HEK293 (cell line): Measurements from ENCODE around the gene POLN.

Experiments used
- CTCF ChIA-PET: fragments of 350-600 bp; formaldehyde crosslinking; extraction: SDS; loops from one replicate; lab custom pipeline; 2021; ENCODE audit warnings: antibody characterized with exemption; lab: Yijun Ruan, JAX
- POLR2A ChIA-PET: fragments of 300-600 bp; formaldehyde crosslinking; extraction: SDS; loops from one replicate; lab custom pipeline; 2020; ENCODE audit warnings: antibody characterized with exemption, inconsistent platforms; lab: Yijun Ruan, JAX
- H3K27ac ChIP-seq: fragments of 200-500 bp; sonication (Bioruptor generic); 2 replicates; pipeline ENCODE4 v1.5.1; 2014; ENCODE audit warnings: low read depth, low read length, control low read depth, inconsistent platforms; ENCODE audit errors: extremely low read depth
- H3K36me3 ChIP-seq, 2 experiments: fragments of 200-500 bp in 1 of 2; sonication (Bioruptor generic) in 1 of 2; 1 replicate in 1 of 2; 2 replicates in 1 of 2; pipeline ENCODE4 v1.5.1; 2014 to 2017; ENCODE audit warnings: inconsistent platforms in 2 of 2, low read length in 2 of 2; ENCODE audit not compliant: control insufficient read depth in 2 of 2, insufficient read depth in 1 of 2
- H3K4me1 ChIP-seq: fragments of 200-500 bp; sonication (Bioruptor generic); 2 replicates; pipeline ENCODE4 v1.5.1; 2014; ENCODE audit warnings: mild to moderate bottlenecking, low read length, inconsistent platforms; ENCODE audit not compliant: control insufficient read depth, insufficient read depth
- H3K4me3 ChIP-seq: 2 replicates; pipeline ENCODE4 v1.5.1; 2011; ENCODE audit warnings: low read depth, mild to moderate bottlenecking, control low read depth, low read length, moderate library complexity
- H3K9me3 ChIP-seq: fragments of 200-500 bp; sonication (Bioruptor generic); 2 replicates; pipeline ENCODE4 v1.5.1; 2014; ENCODE audit warnings: low read depth, low read length, inconsistent platforms; ENCODE audit not compliant: control insufficient read depth, insufficient read depth
- SALL2 ChIP-seq: fragments of 450-650 bp; formaldehyde crosslinking; IDR thresholded peaks from 2 replicates; pipeline ENCODE4 v1.5.0; 2017; ENCODE audit warnings: missing biosample characterization, mild to moderate bottlenecking, missing genetic modification characterization, borderline replicate concordance
- ZNF157 ChIP-seq: fragments of 450-650 bp; formaldehyde crosslinking; IDR thresholded peaks from 2 replicates; pipeline ENCODE4 v1.5.1; 2016; ENCODE audit warnings: missing biosample characterization, missing genetic modification characterization
- ZNF16 ChIP-seq: fragments of 450-650 bp; formaldehyde crosslinking; IDR thresholded peaks from 2 replicates; pipeline ENCODE4 v1.5.1; 2016; ENCODE audit warnings: low read depth, missing biosample characterization, missing genetic modification characterization
- ZNF184 ChIP-seq: fragments of 450-650 bp; IDR thresholded peaks from 2 replicates; pipeline ENCODE4 v1.5.1; 2018; ENCODE audit warnings: missing biosample characterization, mild to moderate bottlenecking, missing genetic modification characterization
- ZNF239 ChIP-seq: fragments of 450-650 bp; formaldehyde crosslinking; IDR thresholded peaks from 2 replicates; pipeline ENCODE4 v1.5.1; 2016; ENCODE audit warnings: missing biosample characterization, missing genetic modification characterization
- ZNF266 ChIP-seq: fragments of 450-650 bp; formaldehyde crosslinking; IDR thresholded peaks from 2 replicates; pipeline ENCODE4 v1.5.1; 2016; ENCODE audit warnings: missing biosample characterization, missing genetic modification characterization, low read depth
- ZNF274 ChIP-seq, 2 experiments: fragments of 200-500 bp in 1 of 2; fragments of 450-650 bp in 1 of 2; sonication (Bioruptor generic) in 1 of 2; formaldehyde crosslinking in 1 of 2; IDR thresholded peaks; 2 replicates each; pipeline versions ENCODE4 v1.5.1 to v1.6.1; 2014 to 2016; ENCODE audit warnings: borderline replicate concordance in 1 of 2, inconsistent platforms in 1 of 2, low read length in 1 of 2, missing biosample characterization in 1 of 2, missing genetic modification characterization in 1 of 2
- ZNF311 ChIP-seq: fragments of 450-650 bp; formaldehyde crosslinking; IDR thresholded peaks from 2 replicates; pipeline ENCODE4 v1.5.1; 2017; ENCODE audit warnings: missing biosample characterization, missing genetic modification characterization, borderline replicate concordance
- ZNF335 ChIP-seq: fragments of 450-650 bp; formaldehyde crosslinking; conservative IDR thresholded peaks from 2 replicates; pipeline ENCODE4 v1.5.1; 2016; ENCODE audit warnings: missing biosample characterization, missing genetic modification characterization
- ZNF423 ChIP-seq: fragments of 450-650 bp; formaldehyde crosslinking; IDR thresholded peaks from 2 replicates; pipeline ENCODE4 v1.5.1; 2016; ENCODE audit warnings: missing biosample characterization, missing genetic modification characterization
- ZNF514 ChIP-seq: fragments of 450-650 bp; formaldehyde crosslinking; IDR thresholded peaks from 2 replicates; pipeline ENCODE4 v1.5.1; 2016; ENCODE audit warnings: missing biosample characterization, missing genetic modification characterization
- ZNF561 ChIP-seq: fragments of 450-650 bp; IDR thresholded peaks from 2 replicates; pipeline ENCODE4 v1.5.1; 2018; ENCODE audit warnings: missing biosample characterization, missing genetic modification characterization, borderline replicate concordance
- TF ChIP-seq, protein P1 (sequence below): fragments of 450-650 bp; formaldehyde crosslinking; IDR thresholded peaks from 2 replicates; pipeline ENCODE4 v1.5.1; 2016; ENCODE audit warnings: missing biosample characterization, missing genetic modification characterization
- TF ChIP-seq, protein P2 (sequence below): fragments of 450-650 bp; formaldehyde crosslinking; IDR thresholded peaks from 2 replicates; pipeline ENCODE4 v1.5.1; 2017; ENCODE audit warnings: missing biosample characterization, missing genetic modification characterization
- TF ChIP-seq, protein P3 (sequence below): fragments of 450-650 bp; formaldehyde crosslinking; IDR thresholded peaks from 2 replicates; pipeline ENCODE4 v1.5.1; 2017; ENCODE audit warnings: missing biosample characterization, mild to moderate bottlenecking, missing genetic modification characterization, moderate library complexity
- TF ChIP-seq, protein P4 (sequence below): fragments of 450-650 bp; formaldehyde crosslinking; IDR thresholded peaks from 2 replicates; pipeline ENCODE4 v1.5.1; 2016; ENCODE audit warnings: missing biosample characterization, missing genetic modification characterization, borderline replicate concordance

Gene POLN

DNA sequence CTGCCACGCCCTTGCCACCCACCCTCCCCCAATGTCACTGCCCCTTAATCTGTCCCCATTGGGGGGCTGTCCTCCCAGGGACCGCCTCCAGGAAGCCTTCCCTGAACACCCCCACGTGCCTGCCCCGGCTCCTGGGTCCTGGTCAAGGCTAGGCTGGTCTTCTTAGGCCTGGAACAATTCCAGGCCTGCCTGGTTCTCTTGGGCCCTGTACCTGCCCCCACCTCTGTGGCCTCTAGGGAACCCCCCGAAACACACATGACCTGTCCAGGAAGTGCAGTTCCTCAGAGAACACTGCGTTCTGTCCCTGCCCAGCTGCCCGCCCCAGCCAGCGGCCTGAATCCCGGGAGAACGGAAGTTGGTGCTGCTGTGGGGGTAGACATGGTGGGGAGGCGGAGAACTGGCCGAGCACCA lies 14.9 kb upstream of the POLN start (continued):
- no peak for TF ChIP-seq ZNF335 (tag by site-specific recombination)
- no peak for TF ChIP-seq ZNF184 (tag by site-specific recombination)
- no peak for TF ChIP-seq ZNF423
- no peak for TF ChIP-seq SALL2 (tag by site-specific recombination)

DNA sequence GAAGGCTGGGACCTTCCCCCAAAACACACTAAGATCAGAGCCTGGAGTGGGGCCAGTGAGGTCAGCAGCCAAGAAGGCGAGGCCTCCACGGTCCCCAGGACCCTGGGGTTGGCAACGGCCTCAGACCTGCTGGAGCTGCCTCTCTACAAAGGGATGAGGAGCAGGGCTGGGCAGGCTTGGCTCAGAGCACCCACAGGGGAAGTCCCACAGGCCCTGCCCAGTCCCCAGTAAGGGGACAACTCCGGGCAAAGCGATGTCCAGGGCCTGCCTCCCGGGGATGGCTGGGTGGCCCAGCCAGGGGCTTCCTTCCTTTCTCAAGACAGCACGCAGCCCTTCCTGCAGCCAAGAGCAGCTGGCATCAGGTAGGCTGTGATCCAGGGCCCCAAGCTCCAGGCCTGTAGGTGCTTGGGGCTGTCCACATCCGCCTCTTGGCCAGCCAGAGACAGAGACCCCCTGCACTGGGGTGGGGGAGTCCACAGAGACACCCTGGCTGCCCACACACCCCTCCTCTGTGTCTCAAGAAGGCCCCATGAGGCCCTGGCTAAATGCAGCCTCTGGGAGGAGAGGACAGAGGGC lies 14.3 kb upstream of the POLN start:
- no peaks in the 10 kb centered on the region for H3K9me3 ChIP-seq
- H3K4me3 ChIP-seq: no peak overlapping the region
- H3K27ac ChIP-seq: no peak overlapping the region
- peaks cover 0 to 87% of the 10 kb centered on the region in 2 experiments; a peak in 1 of 3 replicates for H3K36me3 ChIP-seq
- POLR2A ChIA-PET: interaction anchor here (2.1 kb wide), 1 partner anchor 14 kb away, joined by 7 read pairs; the partner anchor contains the start of genes HAUS3 and POLN
- H3K4me1 ChIP-seq: no peaks in the 10 kb centered on the region
- no peak for TF ChIP-seq ZNF157
- no peak for TF ChIP-seq ZNF561 (tag by site-specific recombination)
- no peak for TF ChIP-seq ZNF311 (tag by site-specific recombination)
- no peak for TF ChIP-seq ZNF266 (tag by site-specific recombination)
- TF ChIP-seq ZNF16 (tag by site-specific recombination): no peak
- no peak for TF ChIP-seq ZNF274 (IDR thresholded peaks at IDR 0.05; ENCODE audit: low read length)
- no peak for TF ChIP-seq ZNF274 (tag by site-specific recombination; IDR thresholded peaks at IDR 0.05; ENCODE audit: borderline replicate concordance)
- TF ChIP-seq ZNF239: no peak
- TF ChIP-seq ZNF514: no peak
- TF ChIP-seq, protein P1, sequence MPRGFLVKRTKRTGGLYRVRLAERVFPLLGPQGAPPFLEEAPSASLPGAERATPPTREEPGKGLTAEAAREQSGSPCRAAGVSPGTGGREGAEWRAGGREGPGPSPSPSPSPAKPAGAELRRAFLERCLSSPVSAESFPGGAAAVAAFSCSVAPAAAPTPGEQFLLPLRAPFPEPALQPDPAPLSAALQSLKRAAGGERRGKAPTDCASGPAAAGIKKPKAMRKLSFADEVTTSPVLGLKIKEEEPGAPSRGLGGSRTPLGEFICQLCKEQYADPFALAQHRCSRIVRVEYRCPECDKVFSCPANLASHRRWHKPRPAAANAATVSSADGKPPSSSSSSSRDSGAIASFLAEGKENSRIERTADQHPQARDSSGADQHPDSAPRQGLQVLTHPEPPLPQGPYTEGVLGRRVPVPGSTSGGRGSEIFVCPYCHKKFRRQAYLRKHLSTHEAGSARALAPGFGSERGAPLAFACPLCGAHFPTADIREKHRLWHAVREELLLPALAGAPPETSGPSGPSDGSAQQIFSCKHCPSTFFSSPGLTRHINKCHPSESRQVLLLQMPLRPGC (tag by site-specific recombination): no peak
- TF ChIP-seq, protein P2, sequence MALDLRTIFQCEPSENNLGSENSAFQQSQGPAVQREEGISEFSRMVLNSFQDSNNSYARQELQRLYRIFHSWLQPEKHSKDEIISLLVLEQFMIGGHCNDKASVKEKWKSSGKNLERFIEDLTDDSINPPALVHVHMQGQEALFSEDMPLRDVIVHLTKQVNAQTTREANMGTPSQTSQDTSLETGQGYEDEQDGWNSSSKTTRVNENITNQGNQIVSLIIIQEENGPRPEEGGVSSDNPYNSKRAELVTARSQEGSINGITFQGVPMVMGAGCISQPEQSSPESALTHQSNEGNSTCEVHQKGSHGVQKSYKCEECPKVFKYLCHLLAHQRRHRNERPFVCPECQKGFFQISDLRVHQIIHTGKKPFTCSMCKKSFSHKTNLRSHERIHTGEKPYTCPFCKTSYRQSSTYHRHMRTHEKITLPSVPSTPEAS: no peak
- TF ChIP-seq, protein P3, sequence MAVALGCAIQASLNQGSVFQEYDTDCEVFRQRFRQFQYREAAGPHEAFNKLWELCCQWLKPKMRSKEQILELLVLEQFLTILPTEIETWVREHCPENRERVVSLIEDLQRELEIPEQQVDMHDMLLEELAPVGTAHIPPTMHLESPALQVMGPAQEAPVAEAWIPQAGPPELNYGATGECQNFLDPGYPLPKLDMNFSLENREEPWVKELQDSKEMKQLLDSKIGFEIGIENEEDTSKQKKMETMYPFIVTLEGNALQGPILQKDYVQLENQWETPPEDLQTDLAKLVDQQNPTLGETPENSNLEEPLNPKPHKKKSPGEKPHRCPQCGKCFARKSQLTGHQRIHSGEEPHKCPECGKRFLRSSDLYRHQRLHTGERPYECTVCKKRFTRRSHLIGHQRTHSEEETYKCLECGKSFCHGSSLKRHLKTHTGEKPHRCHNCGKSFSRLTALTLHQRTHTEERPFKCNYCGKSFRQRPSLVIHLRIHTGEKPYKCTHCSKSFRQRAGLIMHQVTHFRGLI: no peak
- TF ChIP-seq, protein P4, sequence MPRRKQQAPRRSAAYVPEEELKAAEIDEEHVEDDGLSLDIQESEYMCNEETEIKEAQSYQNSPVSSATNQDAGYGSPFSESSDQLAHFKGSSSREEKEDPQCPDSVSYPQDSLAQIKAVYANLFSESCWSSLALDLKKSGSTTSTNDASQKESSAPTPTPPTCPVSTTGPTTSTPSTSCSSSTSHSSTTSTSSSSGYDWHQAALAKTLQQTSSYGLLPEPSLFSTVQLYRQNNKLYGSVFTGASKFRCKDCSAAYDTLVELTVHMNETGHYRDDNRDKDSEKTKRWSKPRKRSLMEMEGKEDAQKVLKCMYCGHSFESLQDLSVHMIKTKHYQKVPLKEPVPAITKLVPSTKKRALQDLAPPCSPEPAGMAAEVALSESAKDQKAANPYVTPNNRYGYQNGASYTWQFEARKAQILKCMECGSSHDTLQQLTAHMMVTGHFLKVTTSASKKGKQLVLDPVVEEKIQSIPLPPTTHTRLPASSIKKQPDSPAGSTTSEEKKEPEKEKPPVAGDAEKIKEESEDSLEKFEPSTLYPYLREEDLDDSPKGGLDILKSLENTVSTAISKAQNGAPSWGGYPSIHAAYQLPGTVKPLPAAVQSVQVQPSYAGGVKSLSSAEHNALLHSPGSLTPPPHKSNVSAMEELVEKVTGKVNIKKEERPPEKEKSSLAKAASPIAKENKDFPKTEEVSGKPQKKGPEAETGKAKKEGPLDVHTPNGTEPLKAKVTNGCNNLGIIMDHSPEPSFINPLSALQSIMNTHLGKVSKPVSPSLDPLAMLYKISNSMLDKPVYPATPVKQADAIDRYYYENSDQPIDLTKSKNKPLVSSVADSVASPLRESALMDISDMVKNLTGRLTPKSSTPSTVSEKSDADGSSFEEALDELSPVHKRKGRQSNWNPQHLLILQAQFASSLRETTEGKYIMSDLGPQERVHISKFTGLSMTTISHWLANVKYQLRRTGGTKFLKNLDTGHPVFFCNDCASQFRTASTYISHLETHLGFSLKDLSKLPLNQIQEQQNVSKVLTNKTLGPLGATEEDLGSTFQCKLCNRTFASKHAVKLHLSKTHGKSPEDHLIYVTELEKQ (tag by site-specific recombination): no peak
- TF ChIP-seq, all 188 proteins: peak for 0
- CTCF ChIA-PET: interaction anchor here (0.6 kb wide), 1 partner anchor 12 kb away, joined by 3 read pairs; no protein-coding TSS in a partner anchor
